Astrocyte of the spinal cord (primary cell): ENCODE measurements around the gene GALNT13.
"Not testable (repeated sequence)": the region's sequence is repeated elsewhere in the genome, so short reads cannot be mapped to it uniquely, and the experiment has no call there.

Source experiments
- DNase-seq: peaks from one replicate; pipeline ENCODE4 v3.0.0; 2011; ENCODE audit warnings: low read depth, low spot score
- H3K4me3 ChIP-seq: 2 replicates; pipeline ENCODE4 v1.5.1; 2011; ENCODE audit warnings: low read depth, mild to moderate bottlenecking, low read length, moderate library complexity
- in situ Hi-C: cut with HindIII; loops from 2 replicates; pipeline ENCODE4 v1.10.0; 2017; ENCODE audit warnings: low sequenced_read_pairs
- TF ChIP-seq, protein P1 (sequence below): IDR thresholded peaks from 2 replicates; pipeline ENCODE4 v1.5.1; 2012; ENCODE audit warnings: low read depth, mild to moderate bottlenecking, low read length, inconsistent platforms

Gene GALNT13

DNA sequence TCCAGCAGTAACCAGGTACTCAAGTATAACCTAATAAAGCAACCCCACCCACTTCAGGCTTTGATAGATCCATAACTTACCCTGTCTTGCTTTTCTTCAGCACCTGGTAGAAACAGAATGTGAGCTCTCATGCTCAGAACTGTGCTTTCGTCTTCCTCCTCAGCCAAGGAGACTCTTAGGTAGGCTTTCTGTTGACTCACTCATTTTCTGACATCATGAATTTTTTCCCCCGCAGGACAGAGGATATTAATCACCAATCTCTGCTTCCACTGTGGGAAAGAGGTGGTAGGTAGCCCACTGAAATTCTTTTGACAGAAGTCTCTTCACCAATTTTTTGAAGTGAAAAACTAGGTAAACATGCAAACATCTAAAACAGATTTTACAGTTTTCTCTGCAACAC is 585.6 kb downstream of the GALNT13 start:
- no peak for DNase-seq
- TF ChIP-seq, protein P1, sequence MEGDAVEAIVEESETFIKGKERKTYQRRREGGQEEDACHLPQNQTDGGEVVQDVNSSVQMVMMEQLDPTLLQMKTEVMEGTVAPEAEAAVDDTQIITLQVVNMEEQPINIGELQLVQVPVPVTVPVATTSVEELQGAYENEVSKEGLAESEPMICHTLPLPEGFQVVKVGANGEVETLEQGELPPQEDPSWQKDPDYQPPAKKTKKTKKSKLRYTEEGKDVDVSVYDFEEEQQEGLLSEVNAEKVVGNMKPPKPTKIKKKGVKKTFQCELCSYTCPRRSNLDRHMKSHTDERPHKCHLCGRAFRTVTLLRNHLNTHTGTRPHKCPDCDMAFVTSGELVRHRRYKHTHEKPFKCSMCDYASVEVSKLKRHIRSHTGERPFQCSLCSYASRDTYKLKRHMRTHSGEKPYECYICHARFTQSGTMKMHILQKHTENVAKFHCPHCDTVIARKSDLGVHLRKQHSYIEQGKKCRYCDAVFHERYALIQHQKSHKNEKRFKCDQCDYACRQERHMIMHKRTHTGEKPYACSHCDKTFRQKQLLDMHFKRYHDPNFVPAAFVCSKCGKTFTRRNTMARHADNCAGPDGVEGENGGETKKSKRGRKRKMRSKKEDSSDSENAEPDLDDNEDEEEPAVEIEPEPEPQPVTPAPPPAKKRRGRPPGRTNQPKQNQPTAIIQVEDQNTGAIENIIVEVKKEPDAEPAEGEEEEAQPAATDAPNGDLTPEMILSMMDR = no peak
- H3K4me3 ChIP-seq = no peak overlapping the region
- in situ Hi-C loops = no loop called here

DNA sequence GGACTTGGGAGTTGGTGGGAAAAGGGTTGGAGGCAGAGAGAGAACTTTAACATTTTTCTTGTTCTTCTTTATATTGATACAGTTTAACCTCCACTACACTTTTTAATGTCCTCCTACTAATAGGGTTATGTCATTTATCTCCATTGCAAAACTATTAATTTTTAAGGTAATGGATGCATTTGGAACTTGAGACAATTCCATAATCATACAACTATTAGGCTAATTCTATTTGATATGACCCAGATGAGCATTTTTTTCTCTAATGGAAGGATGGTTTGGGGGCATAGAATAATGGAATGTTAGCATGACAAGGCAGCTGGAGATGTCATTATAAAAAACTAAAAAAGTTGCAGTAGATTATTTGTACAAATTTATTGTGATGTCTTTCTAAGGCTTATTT is 587.6 kb downstream of the GALNT13 start:
- H3K4me3 ChIP-seq = no peak overlapping the region
- in situ Hi-C loops = no loop called here
- no peak for DNase-seq
- TF ChIP-seq, protein P1 = no peak

DNA sequence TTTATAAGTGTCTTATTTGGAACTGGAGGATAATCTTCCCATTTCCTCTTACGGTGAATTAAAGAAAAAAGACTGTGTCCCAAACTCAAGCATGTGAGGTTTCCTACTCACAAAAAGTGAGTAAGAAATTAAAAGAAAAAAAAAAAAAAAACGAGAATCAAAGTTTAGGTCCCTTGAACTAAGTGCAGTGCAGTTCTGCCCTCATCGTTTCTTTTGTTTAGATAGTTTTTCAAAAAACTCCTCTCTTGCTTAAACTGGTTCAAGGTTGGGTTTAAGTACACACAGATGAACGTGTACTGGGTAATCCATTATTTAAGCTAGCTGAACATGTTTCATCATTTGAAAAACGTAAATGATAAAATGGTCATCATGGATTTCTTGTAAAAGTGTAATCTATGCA is 590.9 kb downstream of the GALNT13 start:
- TF ChIP-seq, protein P1 = no peak
- no peak overlapping the region for H3K4me3 ChIP-seq
- no peak for DNase-seq
- in situ Hi-C loops = no loop called here

DNA sequence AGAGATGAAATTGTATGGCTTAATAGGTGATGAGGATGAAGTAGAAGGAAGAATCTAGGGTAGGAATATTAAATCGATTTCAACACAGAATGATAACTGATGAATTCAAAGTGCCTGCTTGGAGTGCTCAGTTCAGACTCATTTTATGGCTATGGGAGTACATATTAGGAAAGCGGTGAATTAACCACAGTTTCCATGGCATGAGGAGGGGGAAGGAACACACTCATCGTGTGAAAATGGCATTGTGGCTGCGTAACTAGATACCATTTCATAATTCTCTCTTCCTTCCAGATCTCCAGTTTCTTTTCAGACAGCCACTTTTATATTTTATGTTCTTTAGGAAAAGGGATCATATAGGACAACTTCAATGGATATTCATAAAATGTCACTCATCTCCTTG is 594.5 kb downstream of the GALNT13 start:
- TF ChIP-seq, protein P1 = no peak
- DNase-seq = no peak
- in situ Hi-C loops = no loop called here
- no peak overlapping the region for H3K4me3 ChIP-seq

DNA sequence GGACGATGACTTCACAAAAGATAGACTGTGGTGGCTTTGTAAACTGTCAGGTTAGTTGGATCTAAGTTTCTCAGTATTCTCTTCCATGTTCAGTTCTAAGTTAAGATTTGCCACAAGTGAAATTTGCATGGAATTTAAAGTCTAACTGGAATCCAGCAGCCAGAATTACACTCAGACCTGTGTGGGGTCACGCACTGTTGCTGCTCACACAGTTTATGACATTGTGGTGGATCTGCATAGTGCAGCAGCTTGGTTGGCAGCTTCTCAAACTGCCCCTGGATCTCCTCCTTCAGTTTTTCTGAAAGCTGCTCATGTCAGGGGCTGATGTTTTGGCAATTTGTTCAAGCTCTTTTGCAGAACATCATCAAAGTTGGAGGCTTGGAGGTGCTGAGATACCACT is 598.7 kb downstream of the GALNT13 start:
- in situ Hi-C loops = no loop called here
- no peak overlapping the region for H3K4me3 ChIP-seq
- DNase-seq = no peak
- TF ChIP-seq, protein P1 = no peak

DNA sequence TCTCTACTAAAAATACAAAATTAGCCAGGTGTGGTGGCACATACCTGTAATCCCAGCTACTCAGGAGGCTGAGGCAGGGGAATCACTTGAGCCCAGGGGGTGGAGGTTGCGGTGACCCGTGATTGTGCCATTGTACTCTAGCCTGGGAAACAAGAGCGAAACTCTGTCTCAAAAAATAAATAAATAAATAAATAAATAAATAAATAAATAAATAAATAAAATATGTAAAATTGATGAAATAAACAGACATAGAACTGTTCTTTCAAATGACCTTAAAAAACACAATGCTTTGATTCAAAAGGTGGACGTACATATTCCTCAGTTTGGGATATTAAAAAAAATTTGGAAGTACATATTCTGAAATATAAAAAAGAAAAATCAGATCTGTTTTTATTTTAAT is 599.8 kb downstream of the GALNT13 start:
- in situ Hi-C loops, H3K4me3 ChIP-seq, DNase-seq: not testable (repeated sequence)

DNA sequence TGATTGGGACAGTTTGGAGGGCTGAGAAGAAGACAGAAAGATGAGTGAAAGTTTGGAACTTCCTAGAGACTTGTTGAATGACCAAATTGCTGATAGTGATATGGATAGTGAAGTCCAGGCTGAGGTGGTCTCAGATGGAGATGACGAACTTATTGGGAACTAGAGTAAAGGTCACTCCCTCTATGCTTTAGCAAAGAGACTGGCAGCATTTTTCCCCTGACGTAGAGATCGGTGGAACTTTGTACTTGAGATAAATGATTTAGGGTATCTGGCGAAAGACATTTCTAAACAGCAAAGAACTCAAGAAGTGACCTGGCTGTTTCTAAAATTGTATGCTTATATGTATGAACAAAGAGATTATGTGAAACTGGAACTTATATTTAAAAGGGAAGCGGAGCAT is 605.6 kb downstream of the GALNT13 start:
- H3K4me3 ChIP-seq = no peak overlapping the region
- TF ChIP-seq, protein P1 = no peak
- no peak for DNase-seq
- in situ Hi-C loops = no loop called here
